NCI-H2029 treated with DMSO at 0.1 percent for 48 hours (cell line): ENCODE measurements around the gene OPN1SW.

Experiments
- DNase-seq: peaks from one replicate; lab custom pipeline; 2025; lab: John Stamatoyannopoulos, UW

OPN1SW gene

GRCh38 chr7:128732521-128733277, 42.9 kb downstream of the OPN1SW start:
- DNase-seq: no peak

- no peak for DNase-seq
Measured at GRCh38 chr7:128731184-128731583, 44.4 kb downstream of the OPN1SW start.

GRCh38 chr7:128729494-128729893, 46.1 kb downstream of the OPN1SW start:
- no peak for DNase-seq

GRCh38 chr7:128728598-128728997, 47.0 kb downstream of the OPN1SW start:
- DNase-seq: no peak

- DNase-seq: no peak
Measured at GRCh38 chr7:128727239-128727638, 48.4 kb downstream of the OPN1SW start.

GRCh38 chr7:128726737-128727072, 48.9 kb downstream of the OPN1SW start:
- DNase-seq: no peak

- DNase-seq: no peak
Measured at GRCh38 chr7:128726059-128726736, 49.4 kb downstream of the OPN1SW start.

- DNase-seq: no peak
Measured at GRCh38 chr7:128725531-128725930, 50.1 kb downstream of the OPN1SW start.

- no peak for DNase-seq
Measured at GRCh38 chr7:128724743-128725142, 50.9 kb downstream of the OPN1SW start.
